GM19238 (cell line): ENCODE results near the gene PARD3B.

Source experiments
- DNase-seq: peaks from one replicate; pipeline ENCODE4 v3.0.0; 2011; ENCODE audit warnings: low spot score; ENCODE audit not compliant: insufficient read length

Gene PARD3B

GRCh38 chr2:205644018-205644417 lies 1098.7 kb downstream of the PARD3B start:
- no peak for DNase-seq

- peak; percentile 10 for DNase-seq
Measured at GRCh38 chr2:205646680-205647079, 1101.4 kb downstream of the PARD3B start.

GRCh38 chr2:205650450-205650849 lies 1105.2 kb downstream of the PARD3B start:
- no peak for DNase-seq

GRCh38 chr2:205650931-205651330 lies 1105.7 kb downstream of the PARD3B start:
- DNase-seq, result no peak

- DNase-seq, result no peak
Measured at GRCh38 chr2:205651719-205652118, 1106.4 kb downstream of the PARD3B start.

- DNase-seq, result no peak
Measured at GRCh38 chr2:205654878-205655605, 1109.8 kb downstream of the PARD3B start.

- no peak for DNase-seq
Measured at GRCh38 chr2:205655779-205656456, 1110.6 kb downstream of the PARD3B start.

GRCh38 chr2:205656461-205656860 lies 1111.2 kb downstream of the PARD3B start:
- no peak for DNase-seq

- no peak for DNase-seq
Measured at GRCh38 chr2:205656941-205657340, 1111.7 kb downstream of the PARD3B start.

- no peak for DNase-seq
Measured at GRCh38 chr2:205657579-205657978, 1112.3 kb downstream of the PARD3B start.

GRCh38 chr2:205658068-205658467 lies 1112.8 kb downstream of the PARD3B start:
- no peak for DNase-seq

GRCh38 chr2:205658572-205658971 lies 1113.3 kb downstream of the PARD3B start:
- DNase-seq, result no peak

- no peak for DNase-seq
Measured at GRCh38 chr2:205659922-205660321, 1114.6 kb downstream of the PARD3B start.

GRCh38 chr2:205660521-205661124 lies 1115.3 kb downstream of the PARD3B start:
- DNase-seq, result no peak

- no peak for DNase-seq
Measured at GRCh38 chr2:205661281-205661680, 1116.0 kb downstream of the PARD3B start.

GRCh38 chr2:205662206-205662965 lies 1117.1 kb downstream of the PARD3B start:
- no peak for DNase-seq

- no peak for DNase-seq
Measured at GRCh38 chr2:205665791-205666190, 1120.5 kb downstream of the PARD3B start.
